Measurements from ENCODE around the gene KCNC4.

KCNC4 gene

DNA sequence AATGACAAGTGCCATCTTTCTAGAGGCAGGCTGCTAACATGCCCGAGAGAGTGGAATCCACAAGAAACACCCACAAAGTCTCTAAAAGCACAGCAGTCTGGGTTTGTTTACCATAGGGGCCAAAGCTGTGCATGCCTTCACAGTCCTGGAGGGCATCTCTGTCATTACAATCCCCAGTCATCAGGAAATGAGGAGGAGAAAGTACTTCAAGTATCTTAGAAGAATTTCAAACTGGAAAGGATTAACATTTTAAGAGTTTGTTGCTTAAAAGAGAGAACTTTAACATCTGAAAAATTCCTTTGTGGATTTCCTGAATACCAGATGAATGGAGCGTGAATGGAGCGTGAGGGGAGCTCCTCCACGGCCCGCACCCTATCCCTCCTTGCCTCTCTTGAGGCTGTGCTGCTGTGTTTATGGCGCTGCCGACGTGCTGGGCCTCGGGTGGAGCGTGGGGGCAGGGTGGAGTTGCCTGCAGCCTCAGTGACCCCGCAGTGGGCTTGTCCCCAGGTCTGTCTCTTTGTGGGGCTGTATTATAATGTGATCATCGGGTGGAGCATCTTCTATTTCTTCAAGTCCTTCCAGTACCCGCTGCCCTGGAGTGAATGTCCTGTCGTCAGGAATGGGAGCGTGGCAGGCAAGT, 36.5 kb upstream of the KCNC4 start:
- Histone ChIP-seq H3K27me3 (replicated peaks) (no peaks in the 10 kb centered on the region), H3K36me3 (replicated peaks) (no peaks in the 10 kb centered on the region), H3K27ac (no peak overlapping the region), H3K4me3 (ENCODE audit: low read depth, low read length) (no peak overlapping the region)
- TF ChIP-seq, protein P1, sequence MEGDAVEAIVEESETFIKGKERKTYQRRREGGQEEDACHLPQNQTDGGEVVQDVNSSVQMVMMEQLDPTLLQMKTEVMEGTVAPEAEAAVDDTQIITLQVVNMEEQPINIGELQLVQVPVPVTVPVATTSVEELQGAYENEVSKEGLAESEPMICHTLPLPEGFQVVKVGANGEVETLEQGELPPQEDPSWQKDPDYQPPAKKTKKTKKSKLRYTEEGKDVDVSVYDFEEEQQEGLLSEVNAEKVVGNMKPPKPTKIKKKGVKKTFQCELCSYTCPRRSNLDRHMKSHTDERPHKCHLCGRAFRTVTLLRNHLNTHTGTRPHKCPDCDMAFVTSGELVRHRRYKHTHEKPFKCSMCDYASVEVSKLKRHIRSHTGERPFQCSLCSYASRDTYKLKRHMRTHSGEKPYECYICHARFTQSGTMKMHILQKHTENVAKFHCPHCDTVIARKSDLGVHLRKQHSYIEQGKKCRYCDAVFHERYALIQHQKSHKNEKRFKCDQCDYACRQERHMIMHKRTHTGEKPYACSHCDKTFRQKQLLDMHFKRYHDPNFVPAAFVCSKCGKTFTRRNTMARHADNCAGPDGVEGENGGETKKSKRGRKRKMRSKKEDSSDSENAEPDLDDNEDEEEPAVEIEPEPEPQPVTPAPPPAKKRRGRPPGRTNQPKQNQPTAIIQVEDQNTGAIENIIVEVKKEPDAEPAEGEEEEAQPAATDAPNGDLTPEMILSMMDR (IDR thresholded peaks at IDR 0.05; ENCODE audit: low read depth, low read length, missing control alignments) = no peak
- in situ Hi-C loops (cut with HindIII; ENCODE audit: low pct_ligation_motif_present, low sequenced_read_pairs) = no loop called here
- DNase-seq = no peak

DNA sequence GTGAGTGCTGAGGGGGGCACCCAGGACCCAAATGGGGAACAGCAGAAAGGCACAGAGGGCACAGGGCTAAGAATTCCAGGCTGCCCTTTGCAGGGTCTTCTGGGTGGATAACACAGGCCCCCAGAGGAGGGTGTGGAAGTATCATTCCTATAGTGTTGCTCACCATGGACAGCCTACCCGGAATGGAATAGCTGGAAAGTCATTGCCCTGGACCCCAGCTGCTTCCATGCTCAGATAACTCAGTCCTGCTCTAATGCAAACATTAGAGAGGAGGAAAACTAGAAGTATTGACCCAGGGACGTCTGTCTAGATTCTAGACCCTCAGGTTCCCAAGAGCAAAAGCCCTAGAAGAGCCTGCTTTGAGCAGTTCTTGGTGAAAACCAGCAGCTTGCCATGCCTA, 35.2 kb upstream of the KCNC4 start:
- H3K27me3 ChIP-seq (replicated peaks) = no peaks in the 10 kb centered on the region
- TF ChIP-seq, protein P1 (IDR thresholded peaks at IDR 0.05; ENCODE audit: low read depth, low read length, missing control alignments) = no peak
- in situ Hi-C loops (cut with HindIII; ENCODE audit: low pct_ligation_motif_present, low sequenced_read_pairs) = no loop called here

GRCh38 chr1:110176299-110176956, 33.7 kb upstream of the KCNC4 start:
- in situ Hi-C loops (cut with HindIII; ENCODE audit: low pct_ligation_motif_present, low sequenced_read_pairs) = no loop called here
- no peak for DNase-seq
- Histone ChIP-seq H3K27ac (no peak overlapping the region), H3K4me3 (ENCODE audit: low read depth, low read length) (no peak overlapping the region), H3K27me3 (replicated peaks) (no peaks in the 10 kb centered on the region), H3K36me3 (replicated peaks) (no peaks in the 10 kb centered on the region)
- TF ChIP-seq, protein P1 (IDR thresholded peaks at IDR 0.05; ENCODE audit: low read depth, low read length, missing control alignments) = no peak

More for the DNA sequence above, 35.2 kb upstream of the KCNC4 start:
- DNase-seq = no peak
- H3K36me3 ChIP-seq (replicated peaks) = no peaks in the 10 kb centered on the region
- no peak overlapping the region for H3K4me3 ChIP-seq (ENCODE audit: low read depth, low read length)
- H3K27ac ChIP-seq = no peak overlapping the region

GRCh38 chr1:110177775-110178174, 32.3 kb upstream of the KCNC4 start:
- no peak overlapping the region for H3K27ac ChIP-seq
- no peak overlapping the region for H3K4me3 ChIP-seq (ENCODE audit: low read depth, low read length)
- H3K27me3 ChIP-seq (replicated peaks) = no peaks in the 10 kb centered on the region
- no peaks in the 10 kb centered on the region for H3K36me3 ChIP-seq (replicated peaks)
- TF ChIP-seq, protein P1 (IDR thresholded peaks at IDR 0.05; ENCODE audit: low read depth, low read length, missing control alignments) = no peak
- in situ Hi-C loops (cut with HindIII; ENCODE audit: low pct_ligation_motif_present, low sequenced_read_pairs) = no loop called here
- DNase-seq = no peak

DNA sequence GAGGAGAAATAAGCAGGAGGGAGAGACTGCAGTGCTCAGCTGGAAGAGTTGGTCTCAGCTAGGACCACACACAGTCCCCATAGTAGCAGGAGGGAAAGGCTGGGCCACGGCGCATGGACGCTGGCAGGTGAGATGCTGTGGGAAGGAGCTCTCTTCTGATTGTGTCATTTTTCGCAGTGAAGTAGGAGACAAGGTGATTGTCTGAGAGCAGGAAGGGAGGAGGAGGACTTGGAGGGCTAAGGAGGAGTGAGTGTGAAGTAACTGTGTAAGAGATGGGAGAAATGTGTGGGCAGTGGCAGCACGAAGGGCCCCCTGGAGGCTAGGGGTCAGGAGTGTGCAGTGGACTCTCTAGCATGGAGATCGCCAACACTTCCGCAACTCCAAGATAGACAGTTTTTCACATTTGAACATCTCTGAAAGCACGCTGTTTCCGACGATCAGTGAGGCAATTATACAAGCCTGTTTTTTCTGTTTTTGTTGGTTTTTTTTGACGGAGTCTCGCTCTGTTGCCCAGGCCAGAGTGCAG, 26.4 kb upstream of the KCNC4 start:
- Histone ChIP-seq H3K27ac (no peak overlapping the region), H3K36me3 (replicated peaks) (no peaks in the 10 kb centered on the region), H3K4me3 (ENCODE audit: low read depth, low read length) (no peak overlapping the region), H3K27me3 (replicated peaks) (no peaks in the 10 kb centered on the region)
- in situ Hi-C loops (cut with HindIII; ENCODE audit: low pct_ligation_motif_present, low sequenced_read_pairs) = no loop called here
- TF ChIP-seq, protein P1 (IDR thresholded peaks at IDR 0.05; ENCODE audit: low read depth, low read length, missing control alignments) = no peak
- no peak for DNase-seq

Data from brain microvascular endothelial cell (primary cell).